GM18507 (cell line): ENCODE results near the gene SMAP2.
"Not testable (repeated sequence)": the region's sequence is repeated elsewhere in the genome, so short reads cannot be mapped to it uniquely, and the experiment has no call there.

ENCODE experiments used
- DNase-seq: peaks from one replicate; pipeline ENCODE4 v3.0.0; 2011; ENCODE audit warnings: low read depth; ENCODE audit not compliant: insufficient read length; ENCODE audit errors: extremely low spot score
- FAIRE-seq: peaks from 2 replicates; lab custom pipeline; 2011; peaks lifted over from hg19 to GRCh38; lab: Jason Lieb, UNC

SMAP2 gene

DNA sequence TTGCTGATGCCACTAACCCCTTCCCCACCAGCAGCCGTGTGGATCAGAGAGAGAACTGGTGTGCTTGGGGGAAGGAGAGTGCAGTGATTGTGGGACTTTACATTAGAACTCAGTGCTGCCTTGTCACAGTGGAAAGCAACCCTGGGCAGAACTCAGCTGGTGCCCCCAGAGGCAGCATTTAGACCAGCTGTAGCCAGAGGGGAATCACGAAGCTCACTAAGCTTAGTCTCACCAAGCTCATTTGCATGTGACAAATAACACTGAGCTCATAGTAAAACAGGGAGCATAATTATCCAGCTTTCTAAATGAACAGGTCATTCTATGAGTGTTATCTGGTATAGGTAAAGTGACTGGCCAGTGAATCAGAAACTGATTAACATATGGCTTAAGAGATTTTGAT lies 9.8 kb upstream of the SMAP2 start:
- FAIRE-seq: peak; percentile 81
- DNase-seq: no peak

DNA sequence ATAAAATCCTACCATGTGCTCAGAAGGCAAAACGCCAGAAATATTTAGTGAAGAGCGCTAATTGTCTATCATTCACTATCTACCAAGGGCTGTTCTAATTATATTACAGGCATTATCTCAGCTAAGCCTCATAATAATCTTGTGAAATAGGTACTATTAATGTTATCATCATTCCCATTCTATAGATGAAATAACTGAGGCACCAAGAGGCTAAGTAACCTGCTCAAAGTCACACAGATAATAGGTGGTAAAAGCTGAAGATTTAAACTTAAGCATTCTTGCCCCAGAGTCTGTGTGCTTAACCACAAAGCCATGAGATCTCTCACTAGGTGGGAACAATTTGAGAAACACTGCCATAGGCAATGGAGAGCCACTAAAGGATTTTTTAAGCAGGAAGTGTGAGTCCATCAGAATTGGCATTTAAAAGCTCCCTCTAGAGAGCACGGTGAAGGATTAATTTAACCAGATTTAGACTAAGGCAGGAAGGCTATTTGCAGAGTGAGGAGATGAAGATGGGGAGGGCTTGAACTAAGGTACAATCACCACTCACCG lies 1.7 kb upstream of the SMAP2 start:
- FAIRE-seq: no peak
- DNase-seq: no peak

DNA sequence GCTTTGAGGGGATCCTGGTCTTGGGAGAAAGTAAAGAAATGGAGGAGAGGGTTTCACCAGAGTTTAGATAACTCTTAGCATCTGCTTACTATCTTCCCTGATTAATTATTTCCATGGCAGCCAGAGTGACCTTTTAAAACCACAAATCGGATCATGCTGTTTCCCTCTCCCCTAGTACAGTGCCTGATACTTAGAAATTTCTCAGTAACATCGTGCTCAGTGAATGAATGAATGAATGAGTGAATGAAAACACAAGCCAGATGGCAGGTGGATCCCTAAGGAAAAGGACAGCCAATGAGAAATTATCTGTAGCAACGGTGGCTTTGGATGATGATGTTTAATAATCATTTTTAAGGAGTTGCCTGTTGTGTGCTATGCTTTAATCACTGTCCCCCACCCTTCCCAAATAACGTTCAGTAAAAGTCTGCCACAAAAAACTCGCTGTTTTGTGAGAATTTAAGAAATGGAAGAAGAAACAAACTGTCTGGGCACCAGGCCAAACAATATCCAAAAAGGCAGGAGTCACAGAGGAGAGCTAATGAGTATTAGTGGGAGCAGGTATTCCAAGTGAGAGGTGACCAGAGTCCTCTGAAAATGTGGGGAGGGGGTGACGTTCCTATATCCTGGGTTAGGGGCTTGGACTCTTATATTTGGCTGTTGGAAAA lies 737 bp upstream of the SMAP2 start:
- DNase-seq: no peak
- FAIRE-seq: no peak

DNA sequence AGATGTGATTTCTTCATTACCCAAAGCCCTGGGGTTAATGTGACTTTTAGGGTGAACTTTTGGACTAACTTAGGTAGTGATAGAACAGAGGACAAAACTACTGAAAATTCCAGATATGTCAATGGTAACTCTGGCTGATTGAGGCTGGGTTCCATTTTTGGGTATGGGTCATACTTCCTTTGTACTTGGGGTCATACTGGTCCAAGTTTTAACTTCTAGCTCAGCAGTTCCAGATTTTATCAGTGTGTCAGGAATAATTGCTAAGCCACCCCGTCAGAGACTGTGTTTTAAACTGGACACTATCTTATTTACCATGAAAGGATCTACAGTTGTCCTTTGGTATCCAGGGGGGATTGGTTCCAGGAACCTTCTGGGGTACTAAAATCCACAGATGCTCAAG lies 4.0 kb downstream of the SMAP2 start:
- FAIRE-seq: no peak
- DNase-seq: no peak

DNA sequence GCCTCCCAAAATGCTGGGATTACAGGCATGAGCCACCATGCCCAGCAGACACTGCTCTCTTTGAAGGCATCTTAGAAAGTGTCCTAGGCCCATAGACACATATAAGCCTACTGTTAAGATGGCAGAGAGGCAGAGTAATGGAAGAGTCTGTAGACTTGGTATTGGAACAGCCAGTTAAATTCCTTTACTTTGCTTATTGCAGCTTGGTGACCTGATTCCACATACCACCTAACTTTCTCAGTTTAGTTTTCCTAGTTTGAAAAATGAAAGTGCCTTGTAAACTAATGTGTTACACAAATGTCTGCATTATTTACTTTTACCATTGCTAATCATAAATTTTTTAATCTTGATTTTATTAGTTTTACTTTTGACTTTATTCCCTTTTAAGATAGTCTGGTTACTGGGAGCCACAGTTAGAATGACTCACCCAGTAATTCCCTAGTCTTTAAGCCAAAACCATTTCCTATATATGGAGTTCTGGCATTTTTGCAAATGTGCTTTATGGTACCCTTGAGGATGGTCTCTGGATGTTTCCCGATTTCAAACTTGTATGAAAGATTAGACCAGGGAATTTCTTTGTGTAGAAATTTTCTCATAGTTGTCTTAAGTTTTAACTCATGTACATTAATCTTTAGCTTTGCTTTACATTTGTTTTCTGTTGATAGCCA lies 6.4 kb downstream of the SMAP2 start:
- DNase-seq: no peak

DNA sequence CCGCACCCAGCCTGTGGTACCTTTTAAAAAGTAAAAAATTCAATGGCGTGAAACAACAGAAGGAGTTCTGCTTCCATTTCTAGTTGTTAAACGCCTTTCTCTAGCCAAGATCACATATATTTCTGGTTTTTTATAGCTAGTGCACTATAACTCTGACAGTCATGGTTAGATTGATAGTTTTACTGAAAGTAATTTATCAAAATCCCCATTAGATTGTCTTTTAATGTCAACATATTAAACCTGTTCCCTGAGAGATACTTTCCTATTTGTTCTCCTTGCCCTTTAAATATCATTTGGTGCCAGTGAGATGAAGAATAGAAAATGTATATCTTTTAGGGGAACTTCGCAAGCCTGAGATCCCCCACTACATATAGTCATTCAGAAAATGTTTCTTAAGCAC lies 7.3 kb downstream of the SMAP2 start:
- DNase-seq (no peak), FAIRE-seq (peak; percentile 69)

More for the DNA sequence above, 6.4 kb downstream of the SMAP2 start:
- peak; percentile 49 for FAIRE-seq

DNA sequence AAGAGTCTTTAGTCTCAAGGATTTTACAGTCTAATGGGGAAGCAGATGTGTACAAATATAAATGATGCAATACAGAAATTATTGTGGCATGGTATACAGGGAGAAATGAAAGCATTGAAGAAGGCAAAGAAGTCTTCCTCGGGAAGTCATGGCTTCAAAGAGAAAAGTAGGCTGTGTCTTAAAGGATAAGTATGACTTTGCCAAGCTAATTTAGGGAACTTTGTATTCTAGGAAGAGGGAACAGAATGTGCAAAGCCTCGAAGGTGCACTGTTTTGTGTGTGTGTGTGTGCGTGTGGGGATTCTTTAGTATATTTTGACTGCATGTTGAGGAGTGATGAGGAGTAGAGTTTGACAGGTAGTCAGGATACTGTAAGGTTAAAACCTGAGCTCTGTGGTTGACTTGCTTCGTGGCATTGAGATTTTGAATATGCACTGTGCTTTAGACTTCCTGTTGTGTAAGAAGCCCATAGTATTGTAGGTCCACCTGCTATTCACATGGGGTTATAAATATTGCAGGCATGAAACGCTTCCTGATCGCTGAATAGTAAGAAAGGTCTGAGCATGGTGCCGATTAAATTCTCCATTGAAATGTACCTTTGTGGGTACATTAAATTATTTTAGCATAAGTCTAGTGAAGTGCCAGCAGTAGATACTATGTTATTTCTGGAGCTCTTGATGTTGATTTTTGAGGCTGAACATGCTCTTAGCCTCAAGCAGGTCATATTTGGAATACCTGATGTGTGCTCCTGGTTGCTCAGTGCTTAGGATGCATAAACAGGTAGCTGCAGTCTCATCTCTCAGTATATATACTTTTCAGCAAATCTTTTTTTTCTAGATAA lies 8.0 kb downstream of the SMAP2 start:
- DNase-seq (no peak), FAIRE-seq (peak; percentile 92)

DNA sequence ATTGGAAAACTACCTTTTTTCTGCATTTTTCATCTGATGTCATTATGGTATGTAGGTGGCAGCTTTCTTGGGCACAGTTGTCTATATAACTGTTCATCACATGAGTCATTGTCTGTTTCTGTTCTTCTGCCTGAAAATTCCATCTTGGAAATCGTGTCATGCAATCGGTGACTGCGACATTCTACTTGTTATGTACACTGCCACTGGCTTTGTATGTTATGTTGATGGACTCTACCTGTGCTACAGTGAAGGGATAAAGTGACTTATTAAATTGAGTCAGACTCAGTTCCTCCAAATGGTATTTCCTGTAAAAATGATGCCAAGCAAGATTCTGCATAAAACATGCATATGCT lies 8.6 kb downstream of the SMAP2 start:
- FAIRE-seq (peak; percentile 65), DNase-seq (no peak)

DNA sequence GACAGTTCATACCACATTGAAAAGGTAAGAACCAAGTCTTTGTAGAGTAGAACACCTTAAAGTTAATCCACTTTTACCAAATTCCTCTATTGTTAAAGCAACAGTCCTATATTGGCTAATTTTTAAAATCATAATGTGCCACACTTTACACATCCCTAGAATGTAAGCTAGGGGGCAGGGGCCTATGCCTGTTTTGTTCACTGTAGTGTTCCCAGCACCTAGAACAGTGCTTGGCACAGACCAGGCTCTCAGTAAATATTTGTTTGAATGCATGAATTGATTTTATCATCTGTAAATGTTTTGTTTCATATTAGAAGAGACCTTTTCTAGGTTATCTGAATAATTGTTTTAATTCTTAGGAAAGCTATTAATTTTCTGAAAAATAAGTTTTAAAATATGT lies 9.1 kb downstream of the SMAP2 start:
- FAIRE-seq (no peak), DNase-seq (no peak)

DNA sequence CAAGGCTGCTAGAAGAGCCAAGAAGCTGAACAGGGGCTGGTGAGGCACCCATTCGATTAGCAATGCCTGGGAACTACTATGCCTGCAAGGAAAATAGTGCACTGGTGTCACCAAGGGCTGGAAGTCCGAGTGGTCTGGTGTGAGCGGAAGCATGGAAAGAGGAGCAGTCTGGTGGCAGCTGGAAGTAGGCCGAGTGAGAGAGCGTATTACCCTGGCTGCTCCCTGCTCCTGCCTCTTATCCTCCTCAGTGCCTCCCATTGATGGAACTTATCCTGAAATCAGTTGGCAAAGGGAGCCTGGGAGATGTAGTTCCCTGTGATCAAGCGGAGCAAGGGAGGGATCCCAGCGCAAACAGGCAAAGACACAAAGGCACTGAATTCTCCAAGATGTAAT lies 9.6 kb downstream of the SMAP2 start:
- FAIRE-seq (peak; percentile 35), DNase-seq (no peak)

DNA sequence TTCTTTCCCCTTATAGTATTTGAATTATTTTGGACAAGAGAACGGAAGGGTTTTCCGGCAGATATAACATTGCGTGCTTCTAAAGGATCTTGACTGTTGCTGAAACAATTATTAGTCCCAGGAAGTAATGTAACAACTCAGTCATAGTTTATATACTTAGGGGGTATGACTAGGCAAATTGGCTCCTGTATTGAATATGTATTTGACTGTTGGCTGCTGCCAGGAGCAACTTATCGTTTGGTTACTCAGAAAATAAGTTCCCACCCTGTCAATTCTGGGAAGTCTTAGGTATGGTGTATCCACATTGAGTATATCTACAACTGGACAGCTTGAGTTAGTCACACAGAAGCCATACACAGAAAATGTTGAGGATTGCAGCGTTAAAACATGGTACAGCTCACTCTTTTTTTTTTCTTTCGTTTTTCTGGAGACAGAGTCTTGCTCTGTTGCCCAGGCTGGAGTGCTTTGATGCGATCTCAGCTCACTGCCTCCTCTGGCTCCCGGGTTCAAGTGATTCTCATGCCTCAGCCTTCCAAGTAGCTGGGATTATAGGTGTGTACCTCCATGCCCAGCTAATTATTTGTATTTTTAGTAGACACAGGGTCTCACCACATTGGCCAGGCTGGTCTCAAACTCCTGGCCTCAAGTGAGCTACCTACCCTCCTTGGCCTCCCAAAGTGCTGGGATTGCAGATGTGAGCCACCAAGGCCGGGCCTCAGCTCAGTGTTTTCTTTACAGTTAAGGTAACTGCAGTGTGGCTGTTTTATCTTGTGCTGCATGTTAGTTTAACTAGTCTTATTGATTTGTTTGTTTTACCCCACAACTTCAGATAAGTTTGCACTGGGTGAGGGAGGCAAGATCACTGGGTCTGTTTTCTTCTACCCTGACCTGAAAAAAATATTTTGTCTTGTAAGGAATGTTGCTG lies 10.2 kb downstream of the SMAP2 start:
- FAIRE-seq: peak; percentile 45
- no peak for DNase-seq

DNA sequence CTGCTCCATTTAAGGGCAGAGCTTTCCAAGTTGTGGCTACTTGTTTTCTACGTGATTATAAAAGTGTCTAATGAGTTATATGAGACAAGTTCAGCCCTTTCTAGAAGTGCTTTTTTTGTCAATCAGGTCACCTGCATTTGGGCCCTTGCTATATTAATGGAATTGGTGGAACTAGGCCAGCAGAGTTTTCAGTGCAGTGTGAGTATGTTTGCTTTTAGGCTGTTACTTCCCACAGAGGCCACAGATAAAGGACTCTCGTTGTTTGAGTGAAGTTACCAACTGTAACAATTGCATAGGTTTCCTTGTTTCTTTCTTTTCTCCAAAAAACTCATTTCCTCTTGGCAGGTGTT lies 10.9 kb downstream of the SMAP2 start:
- DNase-seq: no peak
- FAIRE-seq: peak; percentile 48

DNA sequence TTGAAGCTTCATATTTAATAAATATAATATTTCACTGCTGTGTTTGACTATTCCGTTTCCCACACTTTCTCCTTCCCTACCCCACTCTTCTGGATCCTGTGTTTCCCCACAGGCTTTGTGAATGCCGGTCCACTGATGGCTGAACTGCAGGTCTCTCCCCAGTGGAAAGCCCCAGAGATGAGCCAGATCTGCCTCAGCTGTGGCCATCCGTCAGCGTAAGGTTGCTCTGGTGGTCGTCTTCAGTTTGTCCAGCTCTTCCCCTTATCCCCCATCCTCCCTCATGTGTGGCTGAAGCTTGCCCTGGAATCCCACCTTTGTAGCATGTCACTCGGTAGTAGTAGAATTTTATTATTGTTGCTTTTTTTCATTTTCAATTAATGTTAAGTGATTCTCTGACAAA lies 11.4 kb downstream of the SMAP2 start:
- no peak for DNase-seq
- FAIRE-seq: peak; percentile 53

DNA sequence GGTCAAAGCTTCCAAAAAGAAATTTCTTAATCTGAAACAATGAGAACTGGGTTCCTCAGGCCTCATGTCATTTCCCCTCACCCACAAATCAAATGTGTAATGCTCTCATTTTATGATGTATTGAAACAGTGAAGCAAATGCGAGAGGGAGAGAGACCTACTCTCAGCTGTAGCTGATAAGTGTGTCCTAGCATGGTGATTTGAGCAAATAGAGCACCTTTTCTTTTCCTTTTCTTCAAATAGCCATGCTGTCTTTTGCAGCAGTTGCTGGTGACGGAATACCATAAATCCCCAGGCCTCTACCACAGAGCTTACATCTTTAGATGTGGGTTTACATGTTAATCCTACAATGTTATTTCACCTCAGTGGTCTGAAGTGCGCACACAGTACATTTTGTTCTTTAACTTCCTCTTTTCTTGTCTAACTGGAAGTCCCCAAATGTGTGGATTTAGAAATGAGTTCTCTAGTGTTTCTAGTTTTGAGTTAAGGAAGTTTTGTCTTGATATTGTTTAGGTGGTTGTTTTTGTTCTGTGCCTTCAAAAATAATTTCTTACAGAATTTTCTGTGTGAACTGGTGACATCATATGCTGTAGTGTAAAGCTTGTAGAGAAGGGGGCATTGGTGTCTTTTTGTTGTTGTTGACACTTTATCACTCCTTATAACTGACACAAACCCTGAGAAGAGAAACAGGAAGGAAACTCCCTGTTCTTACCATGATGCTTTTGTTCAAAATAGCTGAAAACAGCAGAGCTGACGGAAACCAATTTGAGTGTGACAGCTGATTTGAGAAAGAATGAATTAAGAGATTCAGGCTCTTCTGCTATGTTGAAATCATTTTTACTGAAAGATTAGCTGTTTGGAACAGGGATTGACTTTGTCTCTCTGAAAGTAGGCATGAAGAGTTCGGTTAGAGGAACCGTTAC lies 12.2 kb downstream of the SMAP2 start:
- DNase-seq (no peak), FAIRE-seq (peak; percentile 96)

DNA sequence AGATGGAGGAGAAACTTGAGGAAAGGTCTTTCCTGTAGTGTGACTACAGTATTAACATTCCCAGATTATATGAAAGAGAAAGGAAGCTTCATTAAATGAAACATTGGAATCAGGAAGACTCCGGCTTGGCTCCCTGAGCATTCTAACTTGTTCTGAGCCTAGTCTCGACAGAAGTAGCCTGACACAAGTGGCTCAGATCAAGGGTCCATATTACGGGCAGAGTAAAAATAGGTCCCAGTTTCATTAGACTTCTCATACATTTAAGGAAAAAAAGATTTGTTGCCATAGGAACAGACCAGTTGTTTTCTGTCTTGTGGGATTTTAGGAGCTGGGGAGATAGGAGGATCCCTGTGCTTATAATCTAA lies 12.8 kb downstream of the SMAP2 start:
- DNase-seq (no peak), FAIRE-seq (no peak)

DNA sequence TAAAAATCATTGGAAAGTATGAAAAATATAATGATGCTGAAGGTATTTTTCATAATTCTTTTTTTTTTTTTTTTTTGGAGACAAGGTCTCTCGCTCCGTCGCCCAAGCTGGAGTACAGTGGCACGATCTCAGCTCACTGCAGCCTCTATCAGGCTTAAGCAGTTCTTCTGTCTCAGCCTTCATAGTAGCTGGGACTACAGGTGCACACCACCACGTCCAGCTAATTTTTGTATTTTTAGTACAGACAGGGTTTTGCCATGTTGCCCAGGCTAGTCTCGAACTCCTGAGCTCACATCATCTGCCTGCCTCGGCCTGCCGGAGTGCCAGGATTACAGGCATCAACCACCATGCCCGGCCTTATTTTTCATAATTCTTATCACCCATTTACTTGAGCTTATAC lies 13.3 kb downstream of the SMAP2 start:
- FAIRE-seq (no peak), DNase-seq (no peak)

DNA sequence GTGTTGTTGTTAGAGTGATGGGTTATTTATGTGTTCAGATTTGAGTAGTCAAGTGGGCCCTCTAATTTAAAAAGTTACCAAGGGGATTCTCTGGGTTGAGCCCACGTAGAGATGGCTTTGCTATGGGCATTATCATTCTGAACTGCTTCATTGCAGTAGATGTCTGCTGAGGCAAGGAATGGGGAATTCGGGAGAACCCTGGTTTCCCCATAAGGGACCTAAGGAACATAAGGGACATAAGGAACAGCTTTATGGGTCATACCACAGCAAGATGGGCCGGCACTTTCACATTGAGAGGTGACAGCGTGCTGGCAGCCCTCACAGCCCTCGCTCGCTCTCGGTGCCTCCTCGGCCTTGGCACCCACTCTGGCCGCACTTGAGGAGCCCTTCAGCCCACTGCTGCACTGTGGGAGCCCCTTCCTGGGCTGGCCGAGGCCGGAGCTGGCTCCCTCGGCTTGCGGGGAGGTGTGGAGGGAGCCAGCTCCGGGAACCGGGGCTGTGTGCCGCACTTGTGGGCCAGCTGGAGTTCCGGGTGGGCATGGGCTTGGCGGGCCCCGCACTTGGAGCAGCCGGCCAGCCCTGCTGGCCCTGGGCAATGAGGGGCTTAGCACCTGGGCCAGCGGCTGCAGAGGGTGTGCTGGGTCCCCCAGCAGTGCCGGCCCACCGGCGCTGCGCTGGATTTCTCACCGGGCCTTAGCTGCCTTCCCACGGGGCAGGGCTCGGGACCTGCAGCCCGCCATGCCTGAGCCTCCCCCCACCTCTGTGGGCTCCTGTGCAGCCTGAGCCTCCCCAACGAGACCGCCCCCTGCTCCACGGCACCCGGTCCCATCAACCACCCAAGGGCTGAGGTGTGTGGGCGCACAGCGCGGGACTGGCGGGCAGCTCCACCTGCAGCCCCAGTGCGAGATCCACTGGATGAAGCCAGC lies 14.1 kb downstream of the SMAP2 start:
- DNase-seq: not testable (repeated sequence)

More for the DNA sequence above, 14.1 kb downstream of the SMAP2 start:
- FAIRE-seq: not testable (repeated sequence)
